ENCODE data around the gene ZNF521. TPM values are rescaled to one million over a fixed set of nuclear protein-coding genes. Genes with fewer than 3 reads are reported as not detected.
A peak's percentile ranks its signal among the peaks of the same experiment; 100 is the strongest.

ZNF521 gene
- total and polyA plus RNA-seq, 2 of the 13 experiments (the other 11 are each of a cell fraction or from before 2014, with no cell fraction given): 0.02 TPM; not detected in 1

DNA sequence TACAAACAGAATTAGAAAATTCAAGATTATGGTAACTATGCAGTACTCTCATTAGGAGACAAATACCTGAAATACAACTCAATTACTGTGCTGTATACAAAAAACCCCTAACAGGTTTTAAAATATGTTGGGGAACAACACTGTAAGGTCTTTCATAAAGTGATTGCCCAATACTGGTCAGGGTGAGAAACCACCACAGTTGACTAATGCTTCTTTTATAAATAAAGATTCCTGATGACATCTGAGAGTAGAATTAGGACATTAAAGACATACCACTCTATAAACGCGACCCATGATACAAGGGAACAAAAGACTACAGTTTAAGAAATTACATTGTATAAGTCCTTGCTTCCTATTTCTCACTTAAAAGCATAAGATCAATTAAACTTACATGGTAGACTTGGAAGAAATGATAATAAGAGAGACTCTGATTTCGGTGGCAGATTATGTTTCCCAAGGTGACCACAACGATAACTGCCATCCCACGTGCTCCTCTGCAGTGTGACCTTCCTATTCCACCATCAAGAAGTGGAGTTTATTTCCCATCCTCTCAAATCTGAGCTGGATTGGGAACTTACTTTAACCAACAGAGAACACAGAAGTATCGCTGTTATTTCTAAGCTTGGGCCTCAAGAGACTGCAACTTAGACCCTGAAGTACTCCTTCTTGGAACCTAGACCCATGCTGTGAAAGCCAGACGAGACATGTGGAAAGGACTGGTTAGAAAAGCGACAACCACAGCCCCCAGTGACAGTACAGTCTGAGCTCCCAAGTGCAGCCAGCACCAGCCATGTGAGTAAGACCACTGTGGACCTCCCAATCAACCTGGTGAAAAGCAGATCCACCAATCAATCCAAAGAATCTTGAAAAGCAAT is 52.3 kb downstream of the ZNF521 start:
- no peak overlapping the region for H2AFZ ChIP-seq (ENCODE audit: low read length)
- no peaks in the 10 kb centered on the region for H4K20me1 ChIP-seq (ENCODE audit: insufficient read depth, low read length)
- no peak overlapping the region for H3K27ac ChIP-seq (ENCODE audit: extremely low read length, insufficient read depth, low read length)
- intact Hi-C loops (cut with micrococcal nuclease; ENCODE audit: unreplicated experiment): loop anchor here (10.0 kb wide), 1 partner anchor 55 kb away; no protein-coding TSS in a partner anchor
- ATAC-seq (no peak), FAIRE-seq (no peak), DNase-seq (ENCODE audit: low spot score) (no peak)
- no peak overlapping the region for H3K4me2 ChIP-seq (ENCODE audit: low read depth, low read length)
- H3K4me3 ChIP-seq (replicated peaks in 1 of 3; ENCODE audit: insufficient read depth in 1 of 3, low read depth in 2 of 3, low read length in 3 of 3): no peak overlapping the region
- no peaks in the 10 kb centered on the region for H3K27me3 ChIP-seq (ENCODE audit: control insufficient read depth in 1 of 2, insufficient read depth in 2 of 2, low read length in 2 of 2)
- no peaks in the 10 kb centered on the region for H3K79me2 ChIP-seq (ENCODE audit: insufficient read depth, low read length)
- no peaks in the 10 kb centered on the region for H3K9me3 ChIP-seq (ENCODE audit: low read length)
- H3K4me1 ChIP-seq (ENCODE audit: insufficient read depth, low read length): no peaks in the 10 kb centered on the region
- TF ChIP-seq, protein P1, sequence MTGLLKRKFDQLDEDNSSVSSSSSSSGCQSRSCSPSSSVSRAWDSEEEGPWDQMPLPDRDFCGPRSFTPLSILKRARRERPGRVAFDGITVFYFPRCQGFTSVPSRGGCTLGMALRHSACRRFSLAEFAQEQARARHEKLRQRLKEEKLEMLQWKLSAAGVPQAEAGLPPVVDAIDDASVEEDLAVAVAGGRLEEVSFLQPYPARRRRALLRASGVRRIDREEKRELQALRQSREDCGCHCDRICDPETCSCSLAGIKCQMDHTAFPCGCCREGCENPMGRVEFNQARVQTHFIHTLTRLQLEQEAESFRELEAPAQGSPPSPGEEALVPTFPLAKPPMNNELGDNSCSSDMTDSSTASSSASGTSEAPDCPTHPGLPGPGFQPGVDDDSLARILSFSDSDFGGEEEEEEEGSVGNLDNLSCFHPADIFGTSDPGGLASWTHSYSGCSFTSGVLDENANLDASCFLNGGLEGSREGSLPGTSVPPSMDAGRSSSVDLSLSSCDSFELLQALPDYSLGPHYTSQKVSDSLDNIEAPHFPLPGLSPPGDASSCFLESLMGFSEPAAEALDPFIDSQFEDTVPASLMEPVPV (CRISPR knock-in tag; IDR thresholded peaks at IDR 0.05): no peak
- TF ChIP-seq CEBPB (IDR thresholded peaks at IDR 0.05; ENCODE audit: borderline replicate concordance, low read depth, low read length): peak; percentile 45
- no peak for TF ChIP-seq ZNF780A (CRISPR knock-in tag; IDR thresholded peaks at IDR 0.05)
- no peaks in the 10 kb centered on the region for H3K36me3 ChIP-seq (replicated peaks in 1 of 2; ENCODE audit: control insufficient read depth in 1 of 2, insufficient read depth in 2 of 2, low read length in 2 of 2)
- ChIA-PET POLR2A (no interaction called here), CTCF (ENCODE audit: low intra/inter-chr PET ratio, low total read pairs) (no interaction called here)
- no TSS peak for BruUV-seq (replicated peaks)
- 1% methylated on average over 8 of the region's 8 CpGs for WGBS (ENCODE audit: low lambda C conversion rate)
- in situ Hi-C loops (cut with HindIII; ENCODE audit: extremely low pct_ligation_motif_present, low pct_unique_long_range_greater_than_20kb): no loop called here
- H3K9ac ChIP-seq (ENCODE audit: insufficient read depth, low read depth, low read length): no peak overlapping the region

DNA sequence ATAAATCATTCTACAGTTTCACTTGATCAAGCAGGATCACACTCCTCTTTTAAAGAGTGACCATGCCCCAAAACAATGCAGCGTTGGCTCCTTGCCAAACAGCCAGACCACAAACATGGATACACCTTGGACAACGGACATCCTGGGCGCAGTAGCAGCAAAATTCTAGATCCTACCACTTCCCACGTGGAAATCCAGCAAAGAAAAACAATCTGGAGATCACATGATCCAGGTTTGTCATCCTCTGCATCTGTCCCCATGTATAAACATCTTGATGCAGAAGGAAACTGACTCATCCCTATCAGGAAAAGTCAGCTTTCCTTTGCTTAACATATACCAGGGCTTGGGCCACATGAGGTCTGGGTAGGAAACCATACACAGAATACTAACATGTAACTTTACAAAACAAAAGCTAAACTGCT is 53.1 kb downstream of the ZNF521 start:
- CTCF ChIA-PET (ENCODE audit: low intra/inter-chr PET ratio, low total read pairs): no interaction called here
- H3K27ac ChIP-seq (ENCODE audit: extremely low read length, insufficient read depth, low read length): no peak overlapping the region
- H3K9me3 ChIP-seq (ENCODE audit: low read length): no peaks in the 10 kb centered on the region
- POLR2A ChIA-PET: no interaction called here
- intact Hi-C loops (cut with micrococcal nuclease; ENCODE audit: unreplicated experiment) (no loop called here), in situ Hi-C loops (cut with HindIII; ENCODE audit: extremely low pct_ligation_motif_present, low pct_unique_long_range_greater_than_20kb) (no loop called here)
- H2AFZ ChIP-seq (ENCODE audit: low read length): no peak overlapping the region
- ATAC-seq: no peak
- no peak overlapping the region for H3K4me2 ChIP-seq (ENCODE audit: low read depth, low read length)
- no peaks in the 10 kb centered on the region for H3K4me1 ChIP-seq (ENCODE audit: insufficient read depth, low read length)
- H3K9ac ChIP-seq (ENCODE audit: insufficient read depth, low read depth, low read length): no peak overlapping the region
- WGBS (ENCODE audit: low lambda C conversion rate): 0% methylated on average over 2 of the region's 4 CpGs
- no peaks in the 10 kb centered on the region for H4K20me1 ChIP-seq (ENCODE audit: insufficient read depth, low read length)
- H3K79me2 ChIP-seq (ENCODE audit: insufficient read depth, low read length): no peaks in the 10 kb centered on the region
- FAIRE-seq: no peak
- no peaks in the 10 kb centered on the region for H3K27me3 ChIP-seq (ENCODE audit: control insufficient read depth in 1 of 2, insufficient read depth in 2 of 2, low read length in 2 of 2)
- no peaks in the 10 kb centered on the region for H3K36me3 ChIP-seq (replicated peaks in 1 of 2; ENCODE audit: control insufficient read depth in 1 of 2, insufficient read depth in 2 of 2, low read length in 2 of 2)
- no peak for DNase-seq (ENCODE audit: low spot score)
- H3K4me3 ChIP-seq (replicated peaks in 1 of 3; ENCODE audit: insufficient read depth in 1 of 3, low read depth in 2 of 3, low read length in 3 of 3): no peak overlapping the region
- no peak for TF ChIP-seq PHB2 (IDR thresholded peaks at IDR 0.05; ENCODE audit: partially characterized antibody)
- TF ChIP-seq GATAD1 (CRISPR knock-in tag; IDR thresholded peaks at IDR 0.05): no peak
- TF ChIP-seq ZNF781 (CRISPR knock-in tag; IDR thresholded peaks at IDR 0.05; ENCODE audit: borderline replicate concordance, not compliant biosample characterization): no peak
- no peak for TF ChIP-seq YY1 (IDR thresholded peaks at IDR 0.05; ENCODE audit: insufficient read depth, insufficient replicate concordance, low read depth, low read length)
- TF ChIP-seq, protein P2, sequence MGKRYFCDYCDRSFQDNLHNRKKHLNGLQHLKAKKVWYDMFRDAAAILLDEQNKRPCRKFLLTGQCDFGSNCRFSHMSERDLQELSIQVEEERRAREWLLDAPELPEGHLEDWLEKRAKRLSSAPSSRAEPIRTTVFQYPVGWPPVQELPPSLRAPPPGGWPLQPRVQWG (CRISPR knock-in tag; IDR thresholded peaks at IDR 0.05; ENCODE audit: borderline replicate concordance, low read depth): no peak
- TF ChIP-seq PAF1 (CRISPR knock-in tag; IDR thresholded peaks at IDR 0.05): no peak
- no peak for TF ChIP-seq KDM2A (CRISPR knock-in tag; IDR thresholded peaks at IDR 0.05; ENCODE audit: borderline replicate concordance, low read depth)
- TF ChIP-seq ISX (CRISPR knock-in tag; conservative IDR thresholded peaks at IDR 0.05): no peak
- TF ChIP-seq ZNF335 (CRISPR knock-in tag; IDR thresholded peaks at IDR 0.05): no peak
- BruUV-seq (replicated peaks): no TSS peak
